Gastroesophageal sphincter (tissue), 3 donors: ENCODE measurements around the gene LNP1.

ENCODE experiments used
- CTCF ChIP-seq, 4 experiments: fragments of 200-600 bp in 2 of 4; fragments of 450-650 bp in 2 of 4; sonication (generic) in 1 of 4; IDR thresholded peaks; one replicate each; pipeline ENCODE4 v1.5.1; 2017 to 2019; ENCODE audit warnings: antibody characterized with exemption in 4 of 4, mild to moderate bottlenecking in 2 of 4, moderate library complexity in 2 of 4
- POLR2AphosphoS5 ChIP-seq: sonication (generic); formaldehyde crosslinking; IDR thresholded peaks from one replicate; pipeline ENCODE4 v1.6.1; 2017; ENCODE audit warnings: antibody characterized with exemption

DNA sequence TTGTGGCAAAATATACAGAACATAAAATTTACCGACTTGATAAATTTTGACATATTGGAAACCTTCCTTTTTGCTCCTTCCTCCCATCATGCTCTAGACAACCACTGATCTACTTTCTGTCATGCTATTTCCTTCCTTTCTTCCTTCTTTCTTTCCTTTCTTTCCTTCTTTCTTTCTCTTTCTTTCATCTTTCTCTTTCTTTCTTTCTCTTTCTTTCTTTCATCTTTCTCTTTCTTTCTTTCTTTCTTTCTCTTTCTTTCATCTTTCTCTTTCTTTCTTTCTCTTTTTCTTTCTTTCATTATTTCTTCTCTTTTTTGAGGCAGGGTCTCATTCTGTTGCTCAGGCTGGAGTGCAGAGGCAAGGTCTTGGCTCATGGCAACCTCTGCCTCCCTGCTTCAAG is 82.2 kb downstream of the LNP1 start:
- TF ChIP-seq CTCF (IDR thresholded peaks at IDR 0.05) (no peak), POLR2AphosphoS5 (no peak)
